PC-3 (cell line): ENCODE measurements around the gene STK32C. TPM values are rescaled to one million over a fixed set of nuclear protein-coding genes. Genes with fewer than 3 reads are reported as not detected.

Experiments
- ATAC-seq: fragments of 200-7000 bp; cut with Tn5 transposase; 2 replicates; pipeline ENCODE4 v1.9.1; 2020; ENCODE audit warnings: mild to moderate bottlenecking, moderate library complexity
- BruUV-seq: library from RNA; stranded (reverse); fragments of 400-500 nt; replicated peaks from 2 replicates; lab custom pipeline; 2021; lab: Mats Ljungman, UMichigan
- CTCF ChIA-PET: fragments of 300-600 bp; sonication (Branson Sonifier 250); formaldehyde crosslinking; loops from one replicate; lab custom pipeline; 2022; ENCODE audit warnings: antibody characterized with exemption; lab: Charles Lee
- POLR2A ChIA-PET: fragments of 300-600 bp; sonication (Branson Sonifier 250); formaldehyde crosslinking; loops from one replicate; lab custom pipeline; 2022; ENCODE audit warnings: antibody characterized with exemption; ENCODE audit not compliant: unreplicated experiment; lab: Charles Lee
- DNase-seq: peaks from one replicate; pipeline ENCODE4 v3.0.0-alpha.2; 2015
- H2AFZ ChIP-seq: fragments of 300-600 bp; sonication (generic); 2 replicates; pipeline ENCODE4 v1.6.0; 2016; ENCODE audit warnings: antibody characterized with exemption, low read length
- H3F3A ChIP-seq: fragments of 300-600 bp; sonication (generic); one replicate; pipeline ENCODE4 v1.6.0; 2017; ENCODE audit warnings: antibody characterized with exemption, low read length, control low read depth, mild to moderate bottlenecking; ENCODE audit not compliant: unreplicated experiment
- H3K27ac ChIP-seq: fragments of 300-600 bp; sonication (generic); 2 replicates; pipeline ENCODE4 v1.5.1; 2016; ENCODE audit warnings: mild to moderate bottlenecking, low read length
- H3K27me3 ChIP-seq: fragments of 300-600 bp; sonication (generic); 2 replicates; pipeline ENCODE4 v1.6.1; 2016; ENCODE audit warnings: low read length, mixed read lengths
- H3K36me3 ChIP-seq: fragments of 300-600 bp; sonication (generic); 2 replicates; pipeline ENCODE4 v1.6.1; 2016; ENCODE audit warnings: low read depth, mixed run types, low read length, mixed read lengths
- H3K4me1 ChIP-seq: fragments of 300-600 bp; sonication (generic); 2 replicates; pipeline ENCODE4 v1.5.1; 2016; ENCODE audit warnings: low read length; ENCODE audit not compliant: insufficient read depth
- H3K4me2 ChIP-seq: fragments of 300-600 bp; sonication (generic); 2 replicates; pipeline ENCODE4 v1.6.0; 2016; ENCODE audit warnings: low read length
- H3K4me3 ChIP-seq: fragments of 300-600 bp; sonication (generic); 2 replicates; pipeline ENCODE4 v1.5.1; 2016; ENCODE audit warnings: mild to moderate bottlenecking, low read length, mixed read lengths
- H3K79me2 ChIP-seq: fragments of 300-600 bp; sonication (generic); 2 replicates; pipeline ENCODE4 v1.6.1; 2017; ENCODE audit warnings: low read length, mixed read lengths
- H3K9ac ChIP-seq: fragments of 300-600 bp; sonication (generic); 2 replicates; pipeline ENCODE4 v1.6.0; 2016; ENCODE audit warnings: mild to moderate bottlenecking, low read length
- H3K9me2 ChIP-seq: fragments of 300-600 bp; sonication (generic); replicated peaks from 2 replicates; pipeline ENCODE4 v1.6.1; 2016; ENCODE audit warnings: mixed run types, low read length, mixed read lengths
- H3K9me3 ChIP-seq: fragments of 300-600 bp; sonication (generic); 2 replicates; pipeline ENCODE4 v1.6.1; 2016; ENCODE audit warnings: low read length, mixed read lengths
- H4K20me1 ChIP-seq: fragments of 300-600 bp; sonication (generic); 2 replicates; pipeline ENCODE4 v1.6.1; 2016; ENCODE audit warnings: low read length, mixed read lengths
- EZH2 ChIP-seq: fragments of 300-600 bp; sonication (generic); IDR thresholded peaks from one replicate; pipeline ENCODE4 v1.6.1; 2017; ENCODE audit warnings: antibody characterized with exemption, mild to moderate bottlenecking, low read length; ENCODE audit not compliant: unreplicated experiment
- EZH2phosphoT487 ChIP-seq: fragments of 300-600 bp; sonication (generic); IDR thresholded peaks from 2 replicates; pipeline ENCODE4 v1.6.1; 2018; ENCODE audit warnings: mild to moderate bottlenecking, antibody characterized with exemption, low read length, borderline replicate concordance
- intact Hi-C: fragments of 100-400 bp; cut with micrococcal nuclease; formaldehyde crosslinking; loops from 2 replicates; pipeline ENCODE4 v1.9.0; 2023
- total RNA-seq: library from RNA; depleted of rRNA; stranded (reverse); fragments of >200 nt; gene quantifications from 2 replicates; pipeline ENCODE4 v1.2.3, GENCODE V29; 2014
- TF ChIP-seq, protein P1 (sequence below): fragments of 300-600 bp; sonication (generic); conservative IDR thresholded peaks from 2 replicates; pipeline ENCODE4 v1.5.1; 2017; ENCODE audit warnings: antibody characterized with exemption, low read depth, mild to moderate bottlenecking, low read length

Gene STK32C
- total RNA-seq, 1 experiment from 2014 or later = 28.3 TPM

DNA sequence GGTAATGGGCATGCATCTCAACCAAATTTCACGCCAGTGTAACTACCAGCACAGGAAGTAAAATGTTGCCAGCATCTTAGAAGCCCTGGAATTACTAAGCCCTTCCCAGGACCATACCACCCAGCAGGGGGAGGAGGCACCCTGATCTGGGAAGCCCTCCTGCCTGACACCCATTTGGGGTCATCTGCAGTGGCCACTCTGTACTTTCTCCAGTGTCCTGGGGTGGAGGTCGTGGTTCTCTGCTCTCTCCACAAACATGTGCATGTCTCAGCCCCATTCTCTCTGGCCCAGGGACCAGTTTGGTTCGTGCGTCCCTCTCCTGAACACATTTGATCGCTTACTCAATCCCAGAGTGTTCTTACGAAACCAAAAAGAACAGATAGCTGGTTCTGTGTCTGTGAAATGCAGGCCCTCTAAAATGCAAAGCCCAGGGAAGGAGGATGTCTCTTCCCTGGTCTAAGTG, 14.9 kb upstream of the STK32C start:
- no peaks in the 10 kb centered on the region for H3K27me3 ChIP-seq
- TSS peak; percentile 13 for BruUV-seq
- intact Hi-C loops = no loop called here
- ChIA-PET CTCF (no interaction called here), POLR2A (interaction anchor here (0.6 kb wide), 1 partner anchor 15 kb away, joined by 5 read pairs; the partner anchor contains the start of gene STK32C)
- H3K79me2 ChIP-seq = peaks cover 14% of the 10 kb centered on the region
- H4K20me1 ChIP-seq = no peaks in the 10 kb centered on the region
- no peaks in the 10 kb centered on the region for H3K9me3 ChIP-seq
- H3K27ac ChIP-seq = no peak overlapping the region
- no peak for ATAC-seq
- H3K9me2 ChIP-seq = no peaks in the 10 kb centered on the region
- no peak overlapping the region for H3K4me2 ChIP-seq
- peaks cover 26% of the 10 kb centered on the region for H3K4me1 ChIP-seq
- no peaks in the 10 kb centered on the region for H3F3A ChIP-seq
- TF ChIP-seq EZH2phosphoT487 = no peak
- TF ChIP-seq, protein P1, sequence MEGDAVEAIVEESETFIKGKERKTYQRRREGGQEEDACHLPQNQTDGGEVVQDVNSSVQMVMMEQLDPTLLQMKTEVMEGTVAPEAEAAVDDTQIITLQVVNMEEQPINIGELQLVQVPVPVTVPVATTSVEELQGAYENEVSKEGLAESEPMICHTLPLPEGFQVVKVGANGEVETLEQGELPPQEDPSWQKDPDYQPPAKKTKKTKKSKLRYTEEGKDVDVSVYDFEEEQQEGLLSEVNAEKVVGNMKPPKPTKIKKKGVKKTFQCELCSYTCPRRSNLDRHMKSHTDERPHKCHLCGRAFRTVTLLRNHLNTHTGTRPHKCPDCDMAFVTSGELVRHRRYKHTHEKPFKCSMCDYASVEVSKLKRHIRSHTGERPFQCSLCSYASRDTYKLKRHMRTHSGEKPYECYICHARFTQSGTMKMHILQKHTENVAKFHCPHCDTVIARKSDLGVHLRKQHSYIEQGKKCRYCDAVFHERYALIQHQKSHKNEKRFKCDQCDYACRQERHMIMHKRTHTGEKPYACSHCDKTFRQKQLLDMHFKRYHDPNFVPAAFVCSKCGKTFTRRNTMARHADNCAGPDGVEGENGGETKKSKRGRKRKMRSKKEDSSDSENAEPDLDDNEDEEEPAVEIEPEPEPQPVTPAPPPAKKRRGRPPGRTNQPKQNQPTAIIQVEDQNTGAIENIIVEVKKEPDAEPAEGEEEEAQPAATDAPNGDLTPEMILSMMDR = no peak
- H3K9ac ChIP-seq = no peak overlapping the region
- H2AFZ ChIP-seq = no peak overlapping the region
- no peaks in the 10 kb centered on the region for H3K36me3 ChIP-seq
- no peak for DNase-seq
- H3K4me3 ChIP-seq = no peak overlapping the region

DNA sequence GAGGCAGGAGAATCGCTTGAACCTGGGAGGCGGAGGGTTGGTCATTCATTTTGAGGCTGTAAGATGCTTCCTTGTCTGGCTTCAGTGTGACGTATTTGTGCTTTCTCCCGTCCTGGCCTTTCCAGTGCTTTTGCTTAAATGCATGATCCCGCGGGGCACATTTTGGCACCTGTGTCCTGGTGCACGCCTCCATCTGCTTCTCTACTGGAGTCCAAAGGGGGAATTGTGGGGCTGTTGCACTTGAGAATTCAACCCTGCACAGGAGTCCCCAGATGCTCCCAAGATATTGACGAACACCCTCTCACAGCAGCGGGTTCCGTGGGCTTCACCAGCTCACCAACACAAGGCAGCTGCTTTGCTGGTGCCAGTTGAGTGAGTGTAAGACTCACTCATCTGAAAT, 14.0 kb upstream of the STK32C start:
- Histone ChIP-seq H3K4me3 (no peak overlapping the region), H2AFZ (no peak overlapping the region), H3F3A (no peaks in the 10 kb centered on the region), H3K4me1 (peaks cover 26% of the 10 kb centered on the region), H3K4me2 (no peak overlapping the region), H3K9me3 (no peaks in the 10 kb centered on the region), H4K20me1 (no peaks in the 10 kb centered on the region), H3K36me3 (no peaks in the 10 kb centered on the region), H3K9ac (no peak overlapping the region), H3K9me2 (no peaks in the 10 kb centered on the region), H3K79me2 (peaks cover 7% of the 10 kb centered on the region), H3K27ac (no peak overlapping the region), H3K27me3 (no peaks in the 10 kb centered on the region)
- intact Hi-C loops = no loop called here
- TF ChIP-seq, protein P1 = no peak
- no peak for TF ChIP-seq EZH2
- TF ChIP-seq EZH2phosphoT487 = no peak
- no peak for DNase-seq
- ChIA-PET CTCF (no interaction called here), POLR2A (no interaction called here)
- no peak for ATAC-seq
- no TSS peak for BruUV-seq

DNA sequence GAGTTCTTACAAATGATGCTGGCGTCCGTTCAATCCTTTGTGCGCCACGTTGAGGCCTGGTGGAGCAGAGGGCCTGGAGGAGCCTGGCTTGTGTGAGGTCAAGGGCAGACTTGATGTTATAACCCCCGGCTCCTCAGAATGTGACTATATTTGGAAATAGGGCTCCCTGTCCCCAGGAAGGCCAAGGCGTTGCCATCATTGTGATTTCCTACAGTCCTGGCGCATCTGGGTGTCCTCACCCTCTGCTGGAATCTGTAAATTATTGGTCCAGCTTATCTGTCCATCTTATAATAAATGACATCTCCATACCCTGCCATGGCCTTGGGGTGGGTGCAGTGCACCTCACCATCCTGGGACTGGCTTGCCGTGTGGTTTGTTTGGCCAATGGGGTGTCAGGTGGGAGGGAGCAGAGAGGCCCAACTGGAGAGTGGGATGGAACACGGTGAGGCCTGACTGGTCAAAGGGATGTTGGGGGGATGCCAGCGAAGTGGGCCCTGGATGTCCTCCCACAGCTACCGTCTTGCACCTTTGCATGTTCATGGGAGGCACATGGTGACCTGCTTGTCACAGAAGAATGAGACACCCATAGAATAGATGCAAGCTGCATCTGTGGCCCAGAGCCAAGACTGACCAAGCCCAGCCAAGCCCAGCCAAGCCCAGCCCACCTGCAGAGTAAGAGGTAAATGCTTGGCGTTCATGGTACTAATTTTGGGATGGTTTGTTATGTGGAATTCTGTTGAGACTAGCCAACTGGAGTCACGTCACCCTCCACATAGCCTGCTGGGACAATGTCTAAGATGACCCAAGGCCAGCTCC, 13.1 kb upstream of the STK32C start:
- ChIA-PET CTCF (no interaction called here), POLR2A (no interaction called here)
- H3F3A ChIP-seq = no peaks in the 10 kb centered on the region
- no TSS peak for BruUV-seq
- no peaks in the 10 kb centered on the region for H3K36me3 ChIP-seq
- no peaks in the 10 kb centered on the region for H3K27me3 ChIP-seq
- peaks cover 26% of the 10 kb centered on the region for H3K4me1 ChIP-seq
- H3K4me3 ChIP-seq = no peak overlapping the region
- intact Hi-C loops = no loop called here
- H3K27ac ChIP-seq = peak overlapping the region; percentile 44
- H3K79me2 ChIP-seq = no peaks in the 10 kb centered on the region
- H3K4me2 ChIP-seq = peak overlapping the region; percentile 65
- H3K9me2 ChIP-seq = no peaks in the 10 kb centered on the region
- TF ChIP-seq, protein P1 = no peak
- TF ChIP-seq EZH2 = no peak
- no peak for TF ChIP-seq EZH2phosphoT487
- DNase-seq (no peak), ATAC-seq (no peak; the same call in 1 of the 2 replicates)
- H2AFZ ChIP-seq = 0 out of 2 replicates have a peak overlapping the region, but pooled peaks have one; percentile 50
- no peaks in the 10 kb centered on the region for H3K9me3 ChIP-seq
- H3K9ac ChIP-seq = peak overlapping the region; percentile 15; the same call in 1 of the 2 replicates
- H4K20me1 ChIP-seq = no peaks in the 10 kb centered on the region
